KOPT-K1 (cell line): ENCODE measurements around the gene ANKRD22.

ENCODE experiments used
- H3K27ac ChIP-seq: fragments of 200-600 bp; sonication (generic); 2 replicates; pipeline ENCODE4 v1.5.1; 2016; ENCODE audit warnings: antibody characterized with exemption, mild to moderate bottlenecking, low read depth, low read length; ENCODE audit not compliant: poor library complexity, severe bottlenecking
- H3K36me3 ChIP-seq: fragments of 200-600 bp; sonication (generic); 2 replicates; pipeline ENCODE4 v1.5.1; 2017; ENCODE audit warnings: antibody characterized with exemption, mild to moderate bottlenecking, low read length, moderate library complexity; ENCODE audit not compliant: insufficient read depth
- H3K9me3 ChIP-seq: fragments of 200-600 bp; sonication (generic); 2 replicates; pipeline ENCODE4 v1.5.1; 2017; ENCODE audit warnings: antibody characterized with exemption, low read length, mild to moderate bottlenecking; ENCODE audit not compliant: insufficient read depth, poor library complexity, severe bottlenecking

Gene ANKRD22

DNA sequence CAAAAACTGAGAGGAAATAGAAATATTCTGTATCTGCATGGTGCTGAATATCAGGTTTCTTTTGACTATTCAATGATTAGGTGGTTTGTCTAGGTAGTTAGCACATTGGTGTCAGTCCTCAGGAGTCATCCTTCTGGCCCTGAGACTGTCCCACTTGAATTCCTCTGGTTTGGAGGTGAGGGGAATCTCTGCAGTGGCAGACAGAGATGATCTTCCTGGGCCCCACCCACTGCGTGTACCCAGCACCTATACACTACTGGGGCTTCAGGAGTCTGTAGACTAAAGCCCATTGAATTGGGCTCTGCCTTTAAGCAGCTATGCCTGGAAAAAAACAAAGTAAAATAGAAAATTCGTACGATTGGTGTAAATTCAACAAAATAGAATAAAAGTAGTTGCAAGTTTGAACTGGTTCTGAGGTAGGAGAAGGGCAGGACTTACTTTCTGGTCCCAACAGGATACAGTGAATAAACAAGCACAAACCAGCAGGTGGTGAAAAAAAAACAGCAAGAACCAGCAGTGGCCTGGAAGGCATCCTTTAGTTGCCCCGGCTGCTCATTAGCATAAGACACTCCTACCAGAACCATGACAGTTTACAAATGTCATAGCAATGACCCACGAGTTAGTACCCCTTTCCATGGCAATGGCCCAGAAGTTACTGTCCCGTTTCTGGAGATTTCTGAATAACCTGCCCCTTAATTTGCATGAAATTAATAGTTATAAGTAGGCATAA is 47.4 kb downstream of the ANKRD22 start:
- no peak overlapping the region for H3K27ac ChIP-seq
- no peaks in the 10 kb centered on the region for H3K9me3 ChIP-seq
- H3K36me3 ChIP-seq = no peaks in the 10 kb centered on the region

DNA sequence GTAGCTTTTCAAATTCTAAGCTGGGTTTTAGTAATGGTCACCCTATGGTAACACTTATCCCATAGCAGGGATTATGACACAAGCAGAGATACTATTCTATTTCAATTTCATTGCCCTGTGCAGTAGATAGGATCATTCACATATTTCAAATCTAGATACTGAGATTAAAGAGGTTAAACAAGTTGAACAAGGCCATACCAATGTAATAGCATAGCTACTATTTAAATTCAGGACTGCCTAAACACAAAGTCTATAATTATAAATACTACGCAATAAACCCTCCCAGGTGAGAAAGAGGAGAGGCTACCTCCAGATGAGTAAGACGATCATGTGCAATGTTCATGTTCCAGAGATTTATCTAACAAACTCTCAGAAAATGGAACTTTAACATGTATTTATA is 48.0 kb downstream of the ANKRD22 start:
- no peak overlapping the region for H3K27ac ChIP-seq

GRCh38 chr10:88802523-88803285 is 48.9 kb downstream of the ANKRD22 start, which contains the start of gene LIPM:
Gene LIPM, plus strand, starts transcription at chr10:88802730. Its CDS starts 167 bp downstream, at chr10:88802897.
- no peak within 1 kb of the TSS for H3K27ac ChIP-seq
- H3K36me3 ChIP-seq = no peaks in the 10 kb centered on the region
- H3K9me3 ChIP-seq = no peaks in the 10 kb centered on the region

More for the DNA sequence above, 48.0 kb downstream of the ANKRD22 start:
- no peaks in the 10 kb centered on the region for H3K9me3 ChIP-seq
- H3K36me3 ChIP-seq = no peaks in the 10 kb centered on the region

DNA sequence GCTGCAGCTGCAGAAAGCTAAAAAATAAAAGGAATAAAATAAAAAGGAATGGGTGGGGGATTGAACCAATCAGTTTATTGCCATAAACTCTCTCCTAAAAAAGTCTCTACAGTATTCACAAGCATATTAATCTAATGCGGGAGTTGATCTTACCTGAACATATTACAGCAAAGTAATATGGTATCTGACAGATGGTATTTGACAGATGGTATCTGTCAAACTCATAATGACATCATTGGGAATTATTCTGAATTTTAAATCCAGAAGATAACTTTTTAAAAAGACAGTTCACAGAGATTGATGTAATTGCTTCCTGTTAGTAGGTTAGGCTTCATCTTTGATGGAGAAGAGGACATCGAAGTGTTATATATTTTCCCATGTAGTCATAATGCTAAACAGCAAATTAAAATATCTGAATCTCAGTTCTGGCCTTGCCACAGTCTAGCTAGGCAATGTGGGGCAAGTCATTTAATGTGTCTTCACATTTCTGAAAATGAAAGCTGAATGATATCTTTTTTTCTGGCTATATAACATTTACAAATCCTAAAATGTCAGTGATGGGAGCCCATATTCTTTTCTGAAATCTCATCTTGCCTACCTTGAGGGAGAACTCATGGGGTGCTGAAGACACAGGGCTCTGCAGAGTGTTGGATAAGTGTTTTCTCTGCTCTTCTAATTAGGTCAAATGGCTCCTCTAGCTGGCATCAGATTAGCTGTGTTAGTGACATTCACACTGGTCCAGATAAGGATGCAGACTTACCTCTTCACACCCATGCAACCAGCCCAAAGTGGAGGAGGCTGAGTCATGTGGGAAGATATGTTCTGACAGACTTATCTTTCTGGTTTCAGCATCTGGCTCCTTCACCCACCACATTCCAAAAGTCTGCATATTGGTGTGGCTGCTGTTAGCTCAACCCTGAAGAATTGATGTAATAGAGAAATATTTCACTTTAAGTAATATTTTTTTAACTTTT is 51.2 kb downstream of the ANKRD22 start:
- Histone ChIP-seq H3K9me3 (no peaks in the 10 kb centered on the region), H3K36me3 (no peaks in the 10 kb centered on the region), H3K27ac (no peak overlapping the region)

- no peaks in the 10 kb centered on the region for H3K9me3 ChIP-seq
- no peaks in the 10 kb centered on the region for H3K36me3 ChIP-seq
- H3K27ac ChIP-seq = no peak overlapping the region
Observed at GRCh38 chr10:88794731-88795130, 56.9 kb downstream of the ANKRD22 start.

DNA sequence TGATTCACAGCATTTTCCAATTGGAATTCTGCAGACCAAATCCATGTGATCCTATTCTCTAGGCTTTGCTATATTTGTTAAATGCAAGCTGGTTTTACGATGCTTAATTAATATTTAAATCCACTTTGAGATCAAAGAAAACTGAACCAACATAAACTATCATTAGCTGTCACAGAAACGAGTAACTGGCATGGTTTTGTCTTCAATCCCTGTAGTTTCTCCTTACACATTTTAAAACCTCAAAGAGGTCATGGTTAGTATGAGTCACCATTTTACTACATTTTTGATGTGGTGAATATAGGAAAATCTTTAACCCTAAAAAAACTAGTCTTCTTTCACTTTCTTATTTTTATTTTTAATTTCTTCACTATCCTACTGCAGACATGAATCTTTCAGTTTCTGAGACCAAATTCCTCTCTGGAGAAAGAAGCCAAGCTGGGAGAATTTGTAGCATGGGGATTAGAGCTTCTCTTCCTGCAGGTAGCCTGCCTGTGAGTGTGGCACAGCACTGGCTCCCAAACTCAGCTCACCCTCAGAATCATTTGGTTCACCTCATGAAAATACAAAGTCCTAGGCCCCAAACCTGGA is 57.8 kb downstream of the ANKRD22 start:
- no peaks in the 10 kb centered on the region for H3K9me3 ChIP-seq

DNA sequence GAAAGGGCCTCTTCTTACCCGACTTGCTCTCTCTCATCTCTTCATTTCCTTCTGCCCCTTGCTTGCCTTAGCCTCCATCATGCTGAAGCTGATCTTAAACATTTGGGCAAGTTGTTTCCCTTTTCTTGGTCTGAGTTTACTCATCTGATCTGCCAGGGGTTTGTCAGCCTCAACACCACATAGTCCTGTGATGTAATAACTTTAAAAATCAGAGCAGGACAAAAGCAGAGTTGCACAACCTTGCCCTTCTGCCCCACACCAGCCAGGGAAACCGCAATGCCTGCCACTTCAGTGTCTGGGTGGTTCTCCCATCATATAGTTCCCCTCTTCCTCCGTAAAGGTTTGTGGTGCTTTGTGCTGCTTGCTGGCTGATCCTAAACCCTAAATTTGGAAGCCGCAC is 59.0 kb downstream of the ANKRD22 start:
- no peaks in the 10 kb centered on the region for H3K36me3 ChIP-seq
- H3K27ac ChIP-seq = no peak overlapping the region
- no peaks in the 10 kb centered on the region for H3K9me3 ChIP-seq

More for the DNA sequence above, 57.8 kb downstream of the ANKRD22 start:
- Histone ChIP-seq H3K27ac (no peak overlapping the region), H3K36me3 (no peaks in the 10 kb centered on the region)

GRCh38 chr10:88791924-88792323 is 59.7 kb downstream of the ANKRD22 start:
- H3K27ac ChIP-seq = no peak overlapping the region
- no peaks in the 10 kb centered on the region for H3K36me3 ChIP-seq
- H3K9me3 ChIP-seq = no peaks in the 10 kb centered on the region

DNA sequence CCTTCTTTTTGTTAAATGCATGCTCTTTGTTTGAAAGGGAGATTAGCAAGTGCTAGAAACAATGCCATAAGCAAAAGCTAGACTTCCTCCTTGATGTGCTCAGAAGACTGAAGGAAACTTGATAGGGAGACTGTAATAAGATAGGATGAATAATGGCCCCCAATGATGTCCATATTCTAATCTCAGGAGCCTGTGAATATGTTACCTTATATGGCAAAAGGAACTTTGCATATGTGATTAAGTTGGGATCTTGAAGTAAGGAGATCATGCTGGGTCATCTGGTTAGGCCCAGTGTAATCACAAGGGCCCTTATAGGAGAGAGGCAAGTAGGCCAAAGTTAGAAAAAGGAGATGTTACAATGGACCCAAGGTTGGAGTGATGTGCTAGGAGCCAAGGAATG is 62.7 kb downstream of the ANKRD22 start:
- Histone ChIP-seq H3K36me3 (no peaks in the 10 kb centered on the region), H3K27ac (no peak overlapping the region), H3K9me3 (no peaks in the 10 kb centered on the region)

- H3K9me3 ChIP-seq = no peaks in the 10 kb centered on the region
- no peak overlapping the region for H3K27ac ChIP-seq
- no peaks in the 10 kb centered on the region for H3K36me3 ChIP-seq
Observed at GRCh38 chr10:88787463-88787862, 64.2 kb downstream of the ANKRD22 start.

DNA sequence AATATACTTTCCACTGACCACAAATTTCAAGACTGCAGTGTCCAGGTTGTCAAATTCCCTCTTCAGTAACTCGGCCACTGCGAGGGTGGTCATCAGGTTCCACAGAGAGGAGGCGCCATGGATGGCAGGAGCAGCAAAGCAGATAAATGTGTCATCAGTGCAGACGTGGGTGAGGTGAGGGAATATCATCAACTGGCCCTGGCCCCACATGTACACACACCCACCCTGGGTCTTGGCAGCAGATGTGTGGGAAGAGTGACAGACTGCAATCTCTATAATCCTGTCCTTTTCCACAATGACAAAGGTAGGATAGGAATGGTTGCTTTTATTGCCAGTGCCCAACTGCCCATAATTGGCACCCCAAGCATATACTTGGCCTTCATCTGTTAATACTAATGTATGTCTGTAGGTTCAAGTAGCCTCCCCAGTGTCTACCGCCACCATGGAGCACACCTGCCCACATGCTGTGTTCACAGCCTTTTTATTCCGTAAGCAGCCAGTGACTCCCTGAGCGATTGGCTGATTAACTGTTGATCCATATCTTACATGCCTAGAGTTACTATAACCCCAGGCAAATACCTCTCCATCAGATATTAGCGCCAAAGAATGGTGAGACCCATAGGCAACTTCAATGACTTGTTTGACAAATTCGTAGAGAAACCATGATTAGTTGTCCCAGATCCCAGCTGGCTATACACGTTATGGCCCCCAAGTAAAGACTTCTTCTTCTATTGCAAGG is 65.4 kb downstream of the ANKRD22 start:
- Histone ChIP-seq H3K36me3 (no peaks in the 10 kb centered on the region), H3K27ac (no peak overlapping the region), H3K9me3 (no peaks in the 10 kb centered on the region)

- Histone ChIP-seq H3K27ac (no peak overlapping the region), H3K36me3 (no peaks in the 10 kb centered on the region), H3K9me3 (no peaks in the 10 kb centered on the region)
Observed at GRCh38 chr10:88783724-88784123, 67.9 kb downstream of the ANKRD22 start.

DNA sequence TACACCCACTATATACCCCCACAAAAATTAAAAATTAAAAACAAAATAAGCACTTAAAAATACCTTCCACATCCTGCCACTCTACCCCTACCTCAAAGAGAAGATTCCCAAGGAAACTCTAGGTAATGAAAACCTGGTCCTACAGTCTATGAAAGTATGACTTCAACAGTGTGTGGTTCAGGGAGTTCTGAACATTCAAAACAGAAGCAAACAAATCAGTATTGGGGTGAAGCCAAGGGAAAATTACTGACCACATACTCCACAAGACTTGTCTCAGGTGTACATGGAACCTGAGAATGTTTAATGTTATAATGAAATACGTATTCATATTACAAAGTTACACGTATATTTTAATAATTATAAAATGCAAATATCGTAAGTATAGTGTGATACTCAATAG is 69.4 kb downstream of the ANKRD22 start:
- Histone ChIP-seq H3K36me3 (no peaks in the 10 kb centered on the region), H3K27ac (no peak overlapping the region), H3K9me3 (no peaks in the 10 kb centered on the region)

- Histone ChIP-seq H3K9me3 (no peaks in the 10 kb centered on the region), H3K27ac (no peak overlapping the region), H3K36me3 (no peaks in the 10 kb centered on the region)
Observed at GRCh38 chr10:88781206-88781605, 70.4 kb downstream of the ANKRD22 start.
